Measurements from ENCODE around the gene EXOC6.
"Not testable (repeated sequence)": the region's sequence is repeated elsewhere in the genome, so short reads cannot be mapped to it uniquely, and the experiment has no call there.

The EXOC6 gene

DNA sequence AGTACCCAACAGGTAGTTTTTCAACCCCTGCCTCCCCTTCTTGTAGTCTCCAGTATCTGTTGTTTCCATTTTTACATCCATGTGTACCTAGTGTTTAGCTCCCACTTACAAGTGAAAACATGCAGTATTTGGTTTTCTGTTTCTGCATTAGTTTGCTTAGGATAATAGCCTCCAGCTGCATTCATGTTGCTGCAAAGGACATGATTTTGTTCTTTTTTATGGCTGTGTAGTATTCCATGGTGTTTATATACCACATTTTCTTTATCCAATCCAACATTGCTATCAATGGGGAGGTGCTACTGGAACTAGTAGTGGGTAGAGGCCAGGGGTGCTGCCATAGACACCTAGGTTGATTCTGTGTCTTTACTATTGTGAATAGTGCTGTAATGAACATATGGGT, 104.3 kb downstream of the EXOC6 start:
- DNase-seq (ENCODE audit: low spot score), result not testable (repeated sequence)

DNA sequence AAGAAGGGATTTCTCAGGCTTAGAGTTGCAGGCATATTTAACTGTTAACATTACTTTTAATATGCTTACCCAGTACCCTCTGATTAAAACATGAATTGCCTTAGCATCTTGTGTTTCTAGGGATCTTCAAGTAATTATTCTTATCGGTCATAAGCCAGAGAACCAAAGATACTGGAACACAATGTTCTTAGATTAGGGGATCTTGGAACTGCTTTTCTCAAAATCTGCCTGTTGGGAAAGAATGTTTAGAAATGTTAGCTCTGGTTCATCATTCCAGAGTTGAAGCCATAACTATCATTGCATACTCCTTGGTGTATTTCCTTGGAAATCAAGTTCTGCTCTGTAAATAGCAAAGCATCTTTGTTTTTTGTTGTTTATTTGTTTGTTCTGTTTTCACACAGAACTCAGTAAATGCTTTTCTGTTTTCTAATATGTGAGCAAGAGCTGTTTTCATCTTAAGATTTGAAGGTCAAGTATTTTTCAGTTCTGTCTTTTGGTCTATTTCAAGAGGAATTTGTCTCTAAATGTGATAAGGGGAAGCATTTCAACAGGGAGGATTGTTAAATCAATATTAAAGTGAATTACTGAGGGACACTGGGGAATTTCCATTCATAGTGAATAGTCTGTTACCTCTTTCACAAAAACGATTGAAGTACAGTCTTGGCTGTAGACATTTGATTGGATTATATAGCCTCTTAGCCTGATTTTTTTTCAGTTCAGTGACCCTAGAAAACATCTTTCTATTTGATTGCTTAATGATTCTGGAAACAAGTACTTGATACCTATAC, 109.1 kb downstream of the EXOC6 start:
- DNase-seq (ENCODE audit: low spot score), result no peak

DNA sequence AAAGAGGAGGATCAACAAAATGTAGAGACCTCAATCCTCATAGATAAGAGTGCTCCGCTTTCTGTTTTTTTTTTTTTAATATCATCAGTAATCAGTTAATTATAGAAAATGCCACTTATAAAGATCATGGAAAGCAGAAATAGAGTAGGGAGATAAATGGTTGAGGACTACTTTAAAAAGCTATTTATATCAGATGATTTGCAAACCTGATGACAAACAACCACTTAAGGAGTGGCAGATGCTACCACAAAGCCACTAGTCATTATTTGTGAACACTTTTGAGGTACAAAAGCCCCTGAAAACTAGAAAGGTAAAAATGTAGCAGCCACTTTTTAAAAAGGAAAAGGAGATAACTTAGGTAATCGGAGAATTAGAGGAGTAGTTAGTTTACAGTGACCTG, 113.3 kb downstream of the EXOC6 start:
- no peak for DNase-seq (ENCODE audit: low spot score)

DNA sequence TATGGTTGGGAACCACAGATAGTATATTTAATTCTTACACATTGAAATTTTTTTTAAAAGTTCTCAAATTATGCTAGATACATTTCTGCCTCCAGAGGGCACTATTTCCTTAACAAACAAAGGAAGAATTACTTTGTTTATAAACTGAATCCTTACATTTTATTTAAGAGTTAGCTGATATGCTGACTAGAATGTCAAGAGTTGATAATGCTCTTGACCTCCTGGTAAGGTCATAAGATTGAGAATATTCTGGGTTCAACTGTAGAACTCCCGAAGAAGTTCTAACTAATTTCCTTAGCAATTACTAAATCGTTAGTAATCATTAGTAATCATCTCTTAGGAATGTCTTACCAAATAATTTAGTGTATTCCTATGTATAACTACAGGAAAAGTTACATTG, 117.0 kb downstream of the EXOC6 start:
- peak; percentile 86 for DNase-seq (ENCODE audit: low spot score)

DNA sequence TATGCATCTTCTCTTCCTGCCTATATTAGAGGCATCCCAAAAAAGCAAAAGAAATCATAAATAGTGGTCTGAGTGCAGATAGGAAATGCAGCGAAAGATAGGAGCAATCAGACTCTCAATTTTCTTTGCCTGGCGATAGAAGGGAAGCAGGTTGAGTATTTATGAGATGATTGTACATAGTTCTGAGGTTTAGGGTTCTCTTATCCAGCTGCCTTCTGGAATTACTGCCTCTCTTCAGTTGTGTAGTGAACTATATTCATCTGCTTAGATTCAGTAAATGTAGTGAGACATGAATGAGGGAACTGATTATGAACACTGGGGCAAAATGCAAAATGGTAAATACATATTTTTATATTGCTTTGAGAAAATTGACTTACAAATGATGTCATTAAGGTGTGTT, 119.3 kb downstream of the EXOC6 start:
- DNase-seq (ENCODE audit: low spot score), result no peak

DNA sequence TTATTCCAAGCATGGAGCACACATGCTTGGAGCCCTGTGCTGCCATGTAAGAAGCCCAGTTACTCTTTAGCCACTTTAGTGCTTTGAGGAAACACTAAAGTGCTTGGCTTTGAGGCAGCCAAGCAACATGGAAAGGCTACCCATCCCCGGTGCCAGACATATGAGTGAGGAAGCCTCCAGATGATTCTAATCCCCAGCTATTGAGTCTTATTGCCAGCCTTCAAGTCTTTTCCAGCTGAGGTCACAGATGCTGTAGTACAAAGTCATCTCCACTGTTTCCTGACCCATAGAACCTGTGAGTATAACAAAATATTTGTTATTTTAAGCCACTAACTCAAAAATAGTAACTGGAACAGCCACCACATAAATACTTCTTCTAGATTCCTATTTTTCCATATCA, 120.8 kb downstream of the EXOC6 start:
- DNase-seq (ENCODE audit: low spot score), result no peak

DNA sequence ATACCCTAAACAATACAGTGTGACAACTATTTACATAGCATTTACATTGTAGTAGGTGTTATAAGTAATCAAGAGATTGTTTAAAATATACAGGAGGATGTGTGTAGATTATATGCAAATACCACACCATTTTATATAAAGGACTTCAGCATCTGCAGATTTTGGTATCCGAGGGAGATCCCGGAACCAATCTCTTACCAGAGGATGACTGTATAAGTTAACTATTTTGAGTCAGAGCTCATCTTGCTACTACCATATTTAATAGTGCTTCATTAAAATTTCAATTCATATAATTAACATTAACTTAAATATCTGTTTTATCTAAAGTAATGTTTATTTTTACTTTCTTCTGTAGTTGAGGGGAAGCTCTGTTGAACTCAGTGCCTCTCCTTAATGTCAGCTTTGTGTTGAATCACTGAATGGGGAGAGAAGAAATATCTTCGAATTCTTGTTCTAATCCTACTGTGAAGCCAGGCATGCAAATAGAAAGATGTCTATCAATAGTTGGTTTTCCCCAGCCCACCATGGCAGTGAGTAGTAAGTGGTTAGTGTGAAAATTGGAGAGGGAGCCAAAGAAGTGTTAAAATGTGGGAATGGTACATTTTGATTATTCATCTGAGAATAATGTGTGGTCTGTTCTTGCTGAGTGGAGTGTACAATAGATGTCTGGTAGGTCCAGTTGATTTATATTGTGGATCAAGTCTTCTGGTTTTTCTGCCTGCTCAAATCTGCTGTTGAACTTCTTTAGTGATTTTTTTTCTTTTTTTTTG, 122.2 kb downstream of the EXOC6 start:
- no peak for DNase-seq (ENCODE audit: low spot score)

DNA sequence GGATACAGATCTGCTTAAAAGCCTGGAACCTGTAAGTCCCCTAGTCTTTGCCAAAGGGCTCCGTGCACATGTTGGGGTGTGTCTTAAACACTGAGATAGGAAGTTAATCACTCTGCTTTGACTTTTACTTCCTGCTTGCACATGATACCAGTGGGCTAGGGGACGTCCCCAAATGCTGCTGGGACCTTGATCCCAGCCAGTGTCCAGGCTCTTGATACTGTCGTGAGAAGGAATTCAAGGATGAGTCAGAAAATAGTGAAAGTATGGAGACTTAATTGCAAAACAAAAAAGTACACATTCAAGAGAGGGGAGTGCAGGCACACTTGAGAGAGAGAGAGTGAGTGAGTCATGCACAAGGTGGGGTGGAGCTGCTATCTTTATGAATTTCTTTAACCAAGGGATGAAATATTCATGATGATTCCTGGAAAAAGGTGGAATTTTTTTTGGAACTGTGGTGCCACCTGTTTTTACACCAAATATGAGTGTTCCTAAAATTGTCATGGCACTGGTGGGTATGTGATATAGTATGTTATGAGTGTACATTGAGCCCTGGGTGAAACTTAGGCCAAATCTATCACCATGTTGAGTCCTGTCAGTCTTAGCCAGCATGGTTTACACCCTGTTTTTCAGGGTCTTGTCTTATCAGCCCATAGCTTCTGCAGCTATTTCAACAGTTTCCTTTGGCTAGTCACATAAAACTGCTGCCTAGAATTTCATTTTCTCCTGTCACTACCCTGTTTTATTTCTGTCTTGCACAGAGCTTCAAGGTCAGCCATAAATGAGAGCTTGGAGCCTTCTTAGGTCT, 123.9 kb downstream of the EXOC6 start:
- peak; percentile 92 for DNase-seq (ENCODE audit: low spot score)

DNA sequence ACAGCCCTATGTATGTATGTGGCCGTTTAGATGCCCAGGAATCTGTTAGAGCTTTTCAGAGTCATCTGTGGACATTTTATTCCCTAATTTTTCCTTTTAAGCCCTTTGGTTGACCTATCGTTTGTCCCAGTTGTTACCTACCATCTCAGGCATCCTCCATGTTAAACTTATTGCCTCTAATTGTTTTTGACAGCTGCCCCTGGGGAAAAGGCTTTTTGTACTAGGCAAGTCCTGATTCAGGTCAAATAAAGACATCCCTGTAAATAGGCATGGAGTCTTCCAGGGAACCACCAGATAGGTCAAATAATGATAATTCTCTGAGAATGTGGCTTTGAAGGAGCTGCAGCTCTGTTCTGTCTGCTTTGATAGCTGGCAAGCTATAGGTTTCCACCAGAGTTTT, 124.6 kb downstream of the EXOC6 start:
- DNase-seq (ENCODE audit: low spot score), result peak; percentile 55

DNA sequence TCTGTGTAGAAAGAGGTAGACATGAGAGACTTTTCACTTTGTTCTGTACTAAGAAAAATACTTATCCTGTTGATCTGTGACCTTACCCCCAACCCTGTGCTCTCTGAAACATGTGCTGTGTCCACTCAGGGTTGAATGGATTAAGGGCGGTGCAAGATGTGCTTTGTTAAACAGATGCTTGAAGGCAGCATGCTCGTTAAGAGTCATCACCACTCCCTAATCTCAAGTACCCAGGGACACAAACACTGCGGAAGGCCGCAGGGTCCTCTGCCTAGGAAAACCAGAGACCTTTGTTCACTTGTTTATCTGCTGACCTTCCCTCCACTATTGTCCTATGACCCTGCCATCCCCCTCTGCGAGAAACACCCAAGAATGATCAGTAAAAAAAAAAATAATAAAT, 128.0 kb downstream of the EXOC6 start:
- DNase-seq (ENCODE audit: low spot score), result not testable (repeated sequence)

DNA sequence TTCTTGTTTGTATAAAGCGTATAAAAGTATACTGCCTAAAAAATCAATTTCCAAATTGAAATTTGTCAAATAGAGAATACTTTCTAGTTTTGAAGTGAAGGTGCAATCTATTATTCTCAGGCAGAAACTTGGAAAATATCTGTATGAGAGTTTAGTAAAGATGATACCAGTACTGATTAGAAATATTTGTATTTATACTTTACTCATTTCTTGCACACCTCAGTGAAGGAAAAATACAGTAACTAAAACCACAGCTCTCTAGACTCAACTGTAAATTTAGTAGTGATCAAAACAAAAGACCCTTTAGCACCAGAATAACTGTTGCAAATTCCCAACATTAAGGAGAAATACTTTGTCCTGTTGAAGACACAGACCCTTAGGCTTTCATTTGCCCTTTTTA, 140.9 kb downstream of the EXOC6 start:
- no peak for DNase-seq (ENCODE audit: low spot score)

DNA sequence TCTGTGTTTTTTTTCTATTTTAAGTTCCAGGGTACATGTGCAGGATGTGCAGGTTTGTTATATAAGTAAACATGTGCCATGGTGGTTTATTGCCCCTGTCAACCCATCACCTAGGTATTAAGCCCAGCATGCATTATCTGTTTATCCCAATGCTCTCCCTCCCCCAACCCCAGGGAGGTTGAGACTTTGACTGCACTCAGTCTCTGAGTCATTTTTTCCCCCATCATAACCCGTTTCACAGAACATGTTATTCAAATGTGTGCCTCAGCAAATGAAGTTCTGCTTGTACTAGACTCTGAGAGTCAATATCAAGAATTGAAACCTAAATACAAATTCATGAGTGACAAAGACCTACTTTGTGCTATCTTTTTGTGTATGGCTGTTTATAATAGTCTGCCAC, 142.3 kb downstream of the EXOC6 start:
- no peak for DNase-seq (ENCODE audit: low spot score)

DNA sequence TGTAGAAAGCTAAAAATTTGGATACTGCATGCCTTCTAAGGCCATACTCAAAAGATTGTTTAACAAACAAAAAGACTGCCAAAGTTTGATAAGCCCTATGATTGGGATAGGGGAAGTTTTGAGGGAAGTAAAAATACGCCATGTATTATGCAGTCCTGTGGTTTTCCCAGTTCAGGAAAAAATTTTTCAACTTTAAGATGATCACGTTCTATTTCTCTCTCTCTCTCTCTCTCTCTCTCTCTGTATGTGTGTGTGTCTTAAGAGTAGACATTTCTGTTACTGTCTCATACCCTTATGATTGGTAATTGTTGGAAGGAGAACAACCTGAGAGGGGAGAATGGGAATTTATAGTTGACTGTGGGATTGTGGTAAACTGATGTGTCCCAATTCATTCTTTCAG, 143.2 kb downstream of the EXOC6 start:
- no peak for DNase-seq (ENCODE audit: low spot score)

DNA sequence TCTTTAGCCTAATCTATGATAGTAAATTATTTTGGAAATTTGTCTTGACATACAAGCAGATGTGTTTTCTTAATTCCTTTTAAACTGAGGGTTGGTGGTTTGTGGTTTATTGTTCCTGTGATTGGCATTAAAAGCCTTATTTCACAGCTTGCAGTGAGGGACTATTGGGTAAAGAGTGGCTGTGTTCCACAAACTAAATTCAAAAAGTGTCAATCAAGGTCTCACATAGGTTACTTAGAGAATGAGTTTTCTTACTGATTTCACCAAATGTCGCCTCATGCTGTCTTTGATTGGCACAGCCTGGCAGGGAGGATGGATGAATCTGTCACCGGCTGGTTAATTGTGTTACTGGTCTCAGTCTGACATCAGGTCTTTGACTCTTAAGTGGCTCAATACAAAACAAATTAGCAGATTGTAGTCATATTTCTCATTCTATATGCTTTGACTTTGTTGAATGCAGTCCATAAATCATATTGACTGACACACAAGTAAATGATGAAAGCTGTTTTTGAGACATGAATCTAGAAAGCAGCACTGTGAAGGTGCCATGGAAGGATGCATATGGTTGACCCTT, 145.5 kb downstream of the EXOC6 start:
- DNase-seq (ENCODE audit: low spot score), result no peak

DNA sequence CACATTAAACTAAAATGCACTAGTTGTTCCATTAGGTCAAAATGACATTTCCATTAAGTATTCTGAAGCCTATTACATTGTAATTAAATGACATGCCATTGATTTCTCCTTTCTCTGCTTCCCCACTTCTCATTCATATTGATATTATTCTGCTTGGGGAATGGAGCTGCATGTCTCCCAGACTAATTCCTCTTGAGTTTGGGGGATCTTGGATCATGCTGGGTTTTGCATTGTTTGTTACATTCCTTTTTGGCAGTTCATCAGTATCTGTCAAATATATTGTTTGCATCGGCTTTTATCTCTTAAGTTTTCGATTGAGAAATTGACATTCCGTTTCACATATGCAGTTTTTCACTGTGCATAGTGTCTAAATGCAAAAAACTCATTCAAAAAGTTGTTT, 147.2 kb downstream of the EXOC6 start:
- DNase-seq (ENCODE audit: low spot score), result no peak

DNA sequence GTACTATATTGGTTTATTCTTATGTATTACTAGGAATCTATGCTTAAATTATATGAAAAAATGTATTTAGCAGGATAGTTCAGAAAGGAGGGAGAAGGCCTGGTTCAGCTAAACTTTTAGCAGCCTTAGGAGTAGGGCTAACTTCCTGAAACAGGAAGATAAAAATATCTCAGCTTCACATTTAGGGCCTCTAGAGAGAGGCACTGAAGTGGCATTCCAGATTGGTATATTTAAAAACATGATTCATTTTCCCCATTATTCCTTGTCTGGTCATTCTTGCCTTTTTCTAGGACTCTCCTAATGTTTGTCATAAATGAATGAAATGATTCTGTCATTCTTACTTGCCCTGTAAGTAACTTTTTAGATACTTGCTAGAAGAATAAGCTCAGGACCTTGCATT, 149.3 kb downstream of the EXOC6 start:
- DNase-seq (ENCODE audit: low spot score), result no peak

DNA sequence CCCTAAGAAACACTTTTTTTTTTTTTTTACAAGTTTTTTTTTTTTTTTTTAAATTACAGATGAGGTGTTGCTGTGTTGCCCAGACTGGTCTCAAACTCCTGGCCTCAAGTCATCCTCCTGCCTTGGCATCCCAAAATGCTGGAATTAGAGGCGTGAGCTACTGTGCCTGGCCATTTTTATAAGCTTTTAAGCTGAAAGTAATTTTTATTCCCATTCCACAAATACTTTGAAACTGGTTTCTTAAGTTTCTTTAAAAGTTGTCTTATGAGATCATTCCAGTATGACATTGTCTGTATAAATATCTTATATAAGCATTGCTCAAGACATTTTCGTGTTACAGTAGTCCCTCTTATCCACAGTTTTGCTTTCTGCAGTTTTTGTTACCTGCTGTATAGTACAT, 150.9 kb downstream of the EXOC6 start:
- DNase-seq (ENCODE audit: low spot score), result no peak

DNA sequence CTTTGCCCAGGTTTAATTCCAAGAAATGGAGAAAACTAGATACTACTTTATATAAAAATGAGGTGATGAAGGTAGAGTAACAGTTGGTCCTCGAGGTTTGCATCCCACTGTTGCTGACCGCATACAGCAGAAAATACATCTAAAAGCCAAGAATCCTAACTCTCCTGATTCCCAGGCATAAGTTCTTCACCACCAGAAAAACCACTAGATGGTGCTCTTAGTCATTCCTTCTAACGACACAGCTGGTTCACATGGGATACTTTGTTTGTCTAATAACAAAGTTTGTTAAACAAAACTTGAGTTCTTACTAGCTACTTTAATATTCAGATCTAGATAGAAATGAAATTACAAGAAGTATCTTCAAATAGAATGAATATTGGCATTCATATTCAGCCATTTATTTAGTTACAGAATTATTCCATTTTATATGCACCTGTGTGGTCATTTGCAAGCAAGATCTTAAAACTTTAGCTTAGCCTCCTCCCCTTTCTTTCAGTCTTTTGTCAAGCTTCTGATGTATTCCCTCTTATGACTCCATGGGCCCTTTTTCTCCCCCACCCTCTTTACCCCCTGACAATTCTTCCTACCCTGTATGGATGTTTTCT, 158.2 kb downstream of the EXOC6 start:
- peak; percentile 75 for DNase-seq (ENCODE audit: low spot score)

DNA sequence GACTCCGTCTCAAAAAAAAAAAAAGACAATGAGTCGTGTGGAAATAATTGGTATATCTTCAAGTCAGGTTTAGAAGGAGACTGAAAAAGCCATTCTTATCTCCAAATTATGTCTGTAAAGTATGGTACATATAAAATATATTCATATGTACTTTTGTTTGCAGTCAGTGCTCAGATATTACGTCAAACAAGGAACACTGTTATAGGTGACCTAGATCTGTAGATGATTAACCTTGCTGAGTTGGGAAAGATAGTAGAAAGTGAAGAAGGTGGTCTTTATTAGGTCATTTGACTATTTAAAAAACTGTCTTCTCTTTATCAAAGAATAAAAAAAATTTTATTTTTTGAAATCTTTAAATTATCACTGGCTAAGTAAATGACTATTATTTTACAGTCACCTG, 167.4 kb downstream of the EXOC6 start:
- DNase-seq (ENCODE audit: low spot score), result no peak

DNA sequence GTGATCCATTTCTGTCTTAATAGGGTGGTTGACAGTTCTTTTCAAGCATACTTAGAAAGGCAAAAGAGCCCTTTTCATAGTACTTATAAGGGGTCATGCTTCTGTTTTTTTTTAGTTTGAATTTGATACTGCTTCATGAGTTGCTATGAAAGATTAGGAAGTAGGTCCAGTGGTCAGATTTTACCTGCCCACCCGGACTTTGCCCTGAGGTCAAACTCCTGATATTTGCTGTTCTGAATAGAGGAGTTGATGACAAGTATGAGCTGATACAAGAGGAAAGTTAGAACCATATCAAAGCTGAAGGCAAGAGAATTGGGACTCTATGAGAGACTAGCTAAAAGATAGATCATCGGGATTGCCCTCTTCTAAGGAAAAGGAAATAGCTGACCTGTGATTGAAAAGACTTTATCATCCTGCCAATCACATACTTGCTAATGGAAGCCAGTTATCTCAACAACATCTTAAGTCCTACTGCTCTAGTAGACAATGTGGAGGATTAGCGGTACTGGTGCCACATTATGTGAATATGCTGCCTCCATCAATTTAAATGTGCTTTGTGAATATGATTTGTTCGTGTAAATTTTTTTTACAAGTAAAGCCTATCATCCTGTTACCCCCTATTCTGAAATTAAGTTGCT, 174.8 kb downstream of the EXOC6 start:
- no peak for DNase-seq (ENCODE audit: low spot score)

DNA sequence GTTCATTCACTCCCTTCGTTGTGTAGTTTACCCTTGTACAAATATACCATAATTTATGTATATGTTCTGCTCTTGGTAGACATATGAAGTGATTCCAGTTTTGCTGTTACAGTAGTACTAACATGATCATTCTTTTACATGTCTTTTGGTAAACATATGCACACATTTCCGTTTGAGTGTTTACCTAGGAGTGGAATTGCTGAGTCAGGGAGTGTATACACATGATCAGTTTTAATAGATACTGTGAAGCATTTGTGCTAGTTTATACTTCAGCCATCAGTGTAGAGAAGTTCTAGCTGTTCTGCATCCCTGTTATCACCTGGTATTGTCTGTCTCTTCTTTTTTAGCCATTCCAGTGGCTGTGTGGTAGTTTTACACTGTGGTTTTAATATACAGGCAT, 177.8 kb downstream of the EXOC6 start:
- DNase-seq (ENCODE audit: low spot score), result peak; percentile 30

DNA sequence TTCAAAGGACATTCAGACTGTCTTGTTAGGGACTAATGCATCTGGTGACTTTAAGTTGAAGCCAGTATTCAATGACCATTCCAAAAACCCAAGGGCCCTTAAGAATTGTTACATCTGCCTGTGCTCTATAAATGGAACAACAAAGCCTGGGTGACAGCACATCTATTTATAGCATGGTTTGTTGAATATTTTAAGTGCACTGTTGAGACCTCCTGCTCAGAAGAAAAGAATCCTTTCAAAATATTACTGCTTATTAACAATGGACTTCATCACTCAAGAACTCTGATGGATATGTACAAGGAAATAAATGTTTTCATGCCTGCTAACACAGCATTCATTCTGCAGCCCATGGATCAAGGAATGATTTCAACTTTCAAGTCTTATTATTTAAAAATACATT, 179.2 kb downstream of the EXOC6 start:
- no peak for DNase-seq (ENCODE audit: low spot score)
